CD14-positive monocyte (primary cell): ENCODE measurements around the gene P2RY6. TPM values are rescaled to one million over a fixed set of nuclear protein-coding genes. Genes with fewer than 3 reads are reported as not detected.

Source experiments
- DNase-seq, 3 donors: peaks; one replicate each; pipeline ENCODE4 v3.0.0-alpha.2; 2011 to 2022
- H2AFZ ChIP-seq: 2 replicates; pipeline ENCODE4 v1.6.0; 2012; ENCODE audit warnings: mild to moderate bottlenecking, low read depth, low read length, inconsistent platforms; ENCODE audit not compliant: insufficient read depth, poor library complexity, severe bottlenecking
- H3K27ac ChIP-seq, 2 donors: 1 replicate in 1 of 2; 2 replicates in 1 of 2; pipeline ENCODE4 v1.5.1; 2012 to 2013; ENCODE audit warnings: low read length in 2 of 2, control low read depth in 1 of 2, inconsistent platforms in 1 of 2, low read depth in 1 of 2, mild to moderate bottlenecking in 1 of 2
- H3K27me3 ChIP-seq, 2 donors: one replicate each; pipeline versions ENCODE4 v1.6.0 to v1.6.1; 2011 to 2013; ENCODE audit warnings: low read length in 2 of 2; ENCODE audit not compliant: control insufficient read depth in 2 of 2, insufficient read depth in 2 of 2
- H3K36me3 ChIP-seq, 2 donors: replicated peaks in 1 of 2; 1 replicate in 1 of 2; 2 replicates in 1 of 2; pipeline versions ENCODE4 v1.5.1 to v1.6.1; 2012 to 2013; ENCODE audit warnings: low read length in 2 of 2, control low read depth in 1 of 2, inconsistent platforms in 1 of 2, mild to moderate bottlenecking in 1 of 2; ENCODE audit not compliant: insufficient read depth in 2 of 2, control insufficient read depth in 1 of 2
- H3K4me1 ChIP-seq, 2 donors: 1 replicate in 1 of 2; 2 replicates in 1 of 2; pipeline versions ENCODE4 v1.5.1 to v1.6.1; 2012 to 2013; ENCODE audit warnings: low read length in 2 of 2, control low read depth in 1 of 2, inconsistent platforms in 1 of 2, mild to moderate bottlenecking in 1 of 2, moderate library complexity in 1 of 2; ENCODE audit not compliant: insufficient read depth in 2 of 2, control insufficient read depth in 1 of 2
- H3K4me2 ChIP-seq: replicated peaks from 2 replicates; pipeline ENCODE3; 2012; ENCODE audit warnings: low read length, moderate library complexity, mild to moderate bottlenecking; ENCODE audit not compliant: poor library complexity, severe bottlenecking; ENCODE audit errors: extremely low read depth
- H3K4me3 ChIP-seq, 3 experiments: fragments of 200-600 bp in 1 of 3; sonication (generic) in 1 of 3; replicated peaks in 1 of 3; 1 replicate in 2 of 3; 2 replicates in 1 of 3; pipeline ENCODE4 v1.5.1; 2011 to 2013; ENCODE audit warnings: low read length in 3 of 3, mild to moderate bottlenecking in 3 of 3, control low read depth in 2 of 3, low read depth in 2 of 3, inconsistent platforms in 1 of 3, moderate library complexity in 1 of 3
- H3K79me2 ChIP-seq: 2 replicates; pipeline ENCODE4 v1.6.0; 2012; ENCODE audit warnings: mild to moderate bottlenecking, control low read depth, inconsistent platforms, low read length, moderate library complexity; ENCODE audit not compliant: insufficient read depth
- H3K9ac ChIP-seq: 2 replicates; pipeline ENCODE4 v1.6.0; 2017; ENCODE audit warnings: low read length, mild to moderate bottlenecking; ENCODE audit not compliant: insufficient read depth, poor library complexity, severe bottlenecking
- H3K9me3 ChIP-seq, 2 donors: replicated peaks in 1 of 2; 1 replicate in 1 of 2; 2 replicates in 1 of 2; pipeline versions ENCODE4 v1.5.1 to v1.6.1; 2012 to 2013; ENCODE audit warnings: low read length in 2 of 2, control low read depth in 1 of 2; ENCODE audit not compliant: control insufficient read depth in 1 of 2, insufficient read depth in 1 of 2
- H4K20me1 ChIP-seq: 2 replicates; pipeline ENCODE4 v1.6.0; 2012; ENCODE audit warnings: mild to moderate bottlenecking, low read length, control low read depth, moderate library complexity; ENCODE audit not compliant: insufficient read depth
- H3K27ac Mint-ChIP-seq, 7 donors: one replicate each; pipeline ENCODE4 v1.8.0; 2020; ENCODE audit warnings: mild to moderate bottlenecking in 7 of 7, mixed read lengths in 7 of 7, moderate library complexity in 6 of 7, inconsistent platforms in 2 of 7
- H3K27me3 Mint-ChIP-seq, 3 donors: one replicate each; pipeline ENCODE4 v1.8.0; 2021 to 2022; ENCODE audit warnings: low read depth in 3 of 3, mild to moderate bottlenecking in 3 of 3, mixed read lengths in 3 of 3, moderate library complexity in 3 of 3, inconsistent platforms in 1 of 3
- H3K36me3 Mint-ChIP-seq, 2 donors: one replicate each; pipeline ENCODE4 v1.8.0; 2020; ENCODE audit warnings: mixed read lengths in 2 of 2, inconsistent platforms in 1 of 2, mild to moderate bottlenecking in 1 of 2
- H3K4me1 Mint-ChIP-seq: one replicate; pipeline ENCODE4 v1.8.0; 2020; ENCODE audit warnings: mild to moderate bottlenecking, mixed read lengths
- H3K4me3 Mint-ChIP-seq, 2 donors: one replicate each; pipeline ENCODE4 v1.8.0; 2020; ENCODE audit warnings: mild to moderate bottlenecking in 2 of 2, mixed read lengths in 2 of 2, moderate library complexity in 1 of 2
- H3K9me3 Mint-ChIP-seq, 7 donors: one replicate each; pipeline ENCODE4 v1.8.0; 2020 to 2022; ENCODE audit warnings: mixed read lengths in 7 of 7, mild to moderate bottlenecking in 6 of 7, moderate library complexity in 6 of 7, inconsistent platforms in 2 of 7
- CTCF ChIP-seq: fragments of 200-600 bp; IDR thresholded peaks from one replicate; pipeline ENCODE4 v1.8.0; 2022; ENCODE audit warnings: antibody characterized with exemption, mild to moderate bottlenecking
- WGBS: methylation state at CpG from one replicate; pipeline ENCODE4 v1.1.5; 2013; ENCODE audit warnings: missing lambda C conversion rate; ENCODE audit not compliant: insufficient coverage; 5-methylcytosine and 5-hydroxymethylcytosine counted together
- intact Hi-C, 2 donors: fragments of 100-400 bp; cut with micrococcal nuclease; formaldehyde crosslinking; loops; one replicate each; pipeline versions ENCODE4 v1.15.0 to v1.15.1; 2023
- polyA plus RNA-seq, 3 donors: library from polyadenylated mRNA; depleted of rRNA in 1 of 3; unstranded in 2 of 3; stranded (reverse) in 1 of 3; fragments of 300-500 nt in 2 of 3; fragments of >200 nt in 1 of 3; fragmentation: Illumina TruSeq in 2 of 3; gene quantifications; 1 replicate in 2 of 3; 2 replicates in 1 of 3; pipeline ENCODE4 v1.2.3, GENCODE V29; 2012 to 2021

Gene P2RY6
- polyA plus RNA-seq, 3 donors: 1.7 to 5.1 (median 1.8) TPM

DNA sequence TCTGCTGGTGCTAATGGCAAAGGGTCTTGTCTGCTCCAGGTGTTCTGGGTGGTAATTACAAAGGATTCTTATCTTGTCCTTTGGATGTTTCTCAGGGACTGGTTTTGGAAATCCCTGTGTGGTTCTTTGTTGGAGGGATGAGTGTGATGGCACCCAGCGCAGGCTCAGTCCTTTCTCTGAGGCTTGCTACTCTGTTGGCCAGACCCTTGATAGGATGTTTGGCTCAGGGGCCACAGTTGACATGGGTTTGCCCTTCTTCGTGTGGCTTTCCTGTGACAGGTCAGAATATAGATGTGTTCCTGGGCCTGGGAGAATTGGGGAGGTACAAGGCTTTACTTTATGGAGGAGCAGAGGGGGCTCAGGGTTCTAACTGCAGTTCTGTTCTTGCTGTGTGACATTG, 39.9 kb downstream of the P2RY6 start:
- 67% methylated on average over 2 of the region's 2 CpGs for WGBS
- intact Hi-C loops: no loop called here
- no peak overlapping the region for H3K9ac ChIP-seq
- Mint-ChIP-seq H3K27ac (peak overlapping the region in 2 of 7 donors; percentile 37 to 63), H3K36me3 (peaks cover 5 to 6% of the 10 kb centered on the region in 2 donors), H3K4me1 (peaks cover 27% of the 10 kb centered on the region), H3K27me3 (peaks cover 17 to 30% (median 18%) of the 10 kb centered on the region in 3 donors), H3K4me3 (no peak overlapping the region), H3K9me3 (peaks cover 0 to 2% (median under 1%) of the 10 kb centered on the region in 7 donors)
- no peaks in the 10 kb centered on the region for H3K79me2 ChIP-seq
- no peaks in the 10 kb centered on the region for H3K9me3 ChIP-seq
- H3K4me1 ChIP-seq: peaks cover 30 to 44% of the 10 kb centered on the region in 2 donors
- peaks cover 0 to 15% of the 10 kb centered on the region in 2 donors for H3K27me3 ChIP-seq
- H3K4me3 ChIP-seq: no peak overlapping the region
- no peak overlapping the region for H3K27ac ChIP-seq
- TF ChIP-seq CTCF: no peak
- H4K20me1 ChIP-seq: no peaks in the 10 kb centered on the region
- H3K36me3 ChIP-seq: no peaks in the 10 kb centered on the region
- H3K4me2 ChIP-seq: no peak overlapping the region
- no peak for DNase-seq
- no peak overlapping the region for H2AFZ ChIP-seq

- Mint-ChIP-seq H3K4me3 (no peak overlapping the region), H3K27me3 (peaks cover 14 to 24% (median 17%) of the 10 kb centered on the region in 3 donors), H3K4me1 (peaks cover 24% of the 10 kb centered on the region), H3K27ac (no peak overlapping the region), H3K9me3 (peaks cover 0 to 1% (median 0%) of the 10 kb centered on the region in 7 donors), H3K36me3 (peaks cover 5 to 6% of the 10 kb centered on the region in 2 donors)
- no peak overlapping the region for H3K4me2 ChIP-seq
- H3K27ac ChIP-seq: no peak overlapping the region
- no peak overlapping the region for H3K4me3 ChIP-seq
- no peak for DNase-seq
- intact Hi-C loops: no loop called here
- H3K27me3 ChIP-seq: peaks cover 0 to 13% of the 10 kb centered on the region in 2 donors
- no peaks in the 10 kb centered on the region for H3K36me3 ChIP-seq
- H3K9me3 ChIP-seq: no peaks in the 10 kb centered on the region
- H3K79me2 ChIP-seq: no peaks in the 10 kb centered on the region
- no peak overlapping the region for H2AFZ ChIP-seq
- no peaks in the 10 kb centered on the region for H4K20me1 ChIP-seq
- no peak overlapping the region for H3K9ac ChIP-seq
- H3K4me1 ChIP-seq: peaks cover 26 to 38% of the 10 kb centered on the region in 2 donors
- TF ChIP-seq CTCF: no peak
- 88% methylated on average over 3 of the region's 6 CpGs for WGBS
These were observed 40.8 kb downstream of the P2RY6 start for GRCh38 chr11:73312851-73313327.
